Fibroblast of the conjunctiva (primary cell): ENCODE measurements around the gene GIPC1.
"Not testable (repeated sequence)": the region's sequence is repeated elsewhere in the genome, so short reads cannot be mapped to it uniquely, and the experiment has no call there.

Experiments
- DNase-seq: peaks from one replicate; pipeline ENCODE4 v3.0.0-alpha.2; 2010; ENCODE audit warnings: low read depth

Gene GIPC1

DNA sequence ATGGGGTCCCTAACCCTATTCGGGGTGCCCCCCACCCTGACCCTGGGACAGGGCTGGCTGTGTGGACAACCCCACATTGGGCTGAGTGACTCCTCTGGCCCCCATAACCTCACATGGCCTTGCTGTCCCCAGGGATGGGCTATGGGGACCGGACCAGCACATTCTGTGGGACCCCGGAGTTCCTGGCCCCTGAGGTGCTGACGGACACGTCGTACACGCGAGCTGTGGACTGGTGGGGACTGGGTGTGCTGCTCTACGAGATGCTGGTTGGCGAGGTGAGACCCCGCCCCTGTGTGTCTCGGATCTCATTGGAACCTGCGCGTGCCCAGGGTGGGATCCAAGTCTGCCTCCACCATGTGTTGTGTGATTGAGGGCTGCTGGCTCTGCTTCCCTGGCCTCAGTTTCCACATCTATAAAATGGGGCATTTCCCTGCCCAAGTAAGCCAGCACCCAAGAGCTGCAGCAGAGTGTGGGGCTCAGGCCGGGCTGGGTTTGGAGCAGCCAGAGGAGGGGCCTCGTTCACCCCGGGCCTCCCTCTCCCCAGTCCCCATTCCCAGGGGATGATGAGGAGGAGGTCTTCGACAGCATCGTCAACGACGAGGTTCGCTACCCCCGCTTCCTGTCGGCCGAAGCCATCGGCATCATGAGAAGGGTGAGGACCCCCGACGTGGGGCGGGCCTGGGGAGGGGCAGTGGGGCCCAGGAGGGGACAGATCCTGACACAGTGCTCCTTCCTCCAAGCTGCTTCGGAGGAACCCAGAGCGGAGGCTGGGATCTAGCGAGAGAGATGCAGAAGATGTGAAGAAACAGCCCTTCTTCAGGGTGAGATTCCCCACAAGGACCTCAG, 25.7 kb downstream of the GIPC1 start:
- DNase-seq, result no peak

DNA sequence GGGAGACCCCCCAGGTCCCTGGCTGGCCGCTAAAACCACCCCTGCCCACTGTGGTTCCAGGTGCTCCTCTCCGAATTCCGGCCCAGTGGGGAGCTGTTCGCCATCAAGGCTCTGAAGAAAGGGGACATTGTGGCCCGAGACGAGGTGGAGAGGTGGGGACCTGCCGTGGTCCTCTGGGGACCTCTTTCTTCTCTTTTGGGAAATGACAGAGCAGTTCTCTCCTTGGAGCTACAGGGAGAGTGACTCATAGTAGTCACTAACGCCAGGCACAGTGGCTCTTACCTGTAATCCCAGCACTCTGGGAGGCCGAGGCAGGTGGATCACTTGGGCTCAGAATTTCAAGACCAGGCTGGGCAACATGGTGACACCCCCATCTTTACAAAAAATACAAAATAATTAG, 28.1 kb downstream of the GIPC1 start:
- DNase-seq, result no peak

DNA sequence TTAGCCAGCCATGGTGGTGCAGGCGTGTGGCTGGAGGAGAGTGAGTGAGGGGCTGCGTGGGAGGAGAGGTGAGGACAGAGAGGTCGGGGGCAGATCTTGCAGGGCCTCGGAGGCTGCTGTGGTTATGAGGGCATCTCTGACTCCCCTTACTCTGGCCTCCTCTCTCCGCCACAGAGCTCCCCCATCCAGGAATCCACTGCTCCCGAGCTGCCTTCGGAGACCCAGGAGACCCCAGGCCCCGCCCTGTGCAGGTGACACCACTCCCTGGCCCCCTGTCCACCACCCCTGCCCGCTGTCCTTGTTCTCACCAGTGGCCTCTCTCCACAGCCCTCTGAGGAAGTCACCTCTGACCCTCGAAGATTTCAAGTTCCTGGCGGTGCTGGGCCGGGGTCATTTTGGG, 28.5 kb downstream of the GIPC1 start:
- DNase-seq, result no peak

DNA sequence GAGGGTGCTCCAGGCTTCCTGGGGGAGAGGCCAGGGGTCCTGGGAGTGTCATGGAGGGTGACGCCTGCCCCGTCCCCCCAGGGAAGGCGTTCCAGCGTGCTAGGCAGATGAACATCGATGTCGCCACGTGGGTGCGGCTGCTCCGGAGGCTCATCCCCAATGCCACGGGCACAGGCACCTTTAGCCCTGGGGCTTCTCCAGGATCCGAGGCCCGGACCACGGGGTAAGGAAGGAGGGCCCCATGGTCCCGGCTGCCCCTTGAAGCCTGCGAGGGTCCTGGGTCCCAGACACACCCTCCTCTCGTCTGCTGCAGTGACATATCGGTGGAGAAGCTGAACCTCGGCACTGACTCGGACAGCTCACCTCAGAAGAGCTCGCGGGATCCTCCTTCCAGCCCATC, 32.2 kb downstream of the GIPC1 start:
- DNase-seq, result no peak

DNA sequence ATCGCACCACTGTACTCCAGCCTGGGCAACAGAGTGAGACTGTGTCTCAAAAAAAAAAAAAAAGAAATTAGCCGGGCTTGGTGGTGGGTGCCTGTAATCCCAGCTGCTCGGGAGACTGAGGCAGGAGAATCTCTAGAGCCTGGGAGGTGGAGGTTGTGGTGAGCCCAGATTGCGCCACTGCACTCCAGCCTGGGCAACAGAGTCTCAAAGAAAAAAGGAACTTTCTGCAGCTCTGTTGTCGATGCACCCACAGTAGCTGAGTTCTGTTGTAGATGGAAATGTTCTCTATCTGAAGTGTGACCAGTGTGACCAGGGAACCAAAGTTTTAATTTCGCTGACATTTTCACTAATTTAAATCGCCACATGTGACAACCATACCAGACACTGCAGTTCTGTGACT, 33.5 kb downstream of the GIPC1 start:
- DNase-seq, result not testable (repeated sequence)

DNA sequence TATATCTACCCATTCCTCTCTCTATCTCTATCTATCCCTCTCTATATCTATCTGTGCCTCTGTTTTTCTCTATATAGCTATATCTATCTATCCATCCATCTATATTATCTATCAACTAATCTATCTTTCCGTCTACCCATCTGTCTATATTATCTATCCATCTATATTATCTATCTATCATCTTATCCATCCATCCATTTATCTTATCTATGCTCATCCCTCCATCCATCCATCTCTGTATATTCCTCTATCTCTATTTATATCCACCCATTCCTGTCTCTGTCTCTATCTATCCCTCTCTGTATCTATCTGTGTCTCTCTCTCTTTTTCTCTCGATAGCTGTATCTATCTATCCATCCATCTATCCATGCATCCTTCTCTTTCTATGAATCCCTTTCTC, 35.0 kb downstream of the GIPC1 start:
- DNase-seq, result no peak

DNA sequence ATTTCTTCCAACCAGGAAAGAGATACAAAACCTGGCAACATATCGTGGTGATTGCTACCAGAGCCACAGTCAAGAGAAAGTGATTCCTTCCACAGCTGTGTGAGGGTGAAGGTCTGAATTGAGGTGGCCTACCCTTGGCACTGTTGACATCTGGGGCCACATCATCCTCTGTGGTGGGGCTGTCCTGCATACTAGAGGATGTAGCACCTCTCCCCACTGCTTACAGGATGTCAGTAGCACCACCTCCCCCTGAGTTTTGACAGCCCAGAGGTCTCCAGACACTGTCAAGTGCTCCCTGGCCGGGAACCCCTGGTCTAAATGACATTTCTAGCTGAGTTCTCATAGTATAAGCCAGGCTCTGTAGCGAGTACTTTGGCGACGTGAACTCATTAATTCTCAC, 36.2 kb downstream of the GIPC1 start:
- no peak for DNase-seq

DNA sequence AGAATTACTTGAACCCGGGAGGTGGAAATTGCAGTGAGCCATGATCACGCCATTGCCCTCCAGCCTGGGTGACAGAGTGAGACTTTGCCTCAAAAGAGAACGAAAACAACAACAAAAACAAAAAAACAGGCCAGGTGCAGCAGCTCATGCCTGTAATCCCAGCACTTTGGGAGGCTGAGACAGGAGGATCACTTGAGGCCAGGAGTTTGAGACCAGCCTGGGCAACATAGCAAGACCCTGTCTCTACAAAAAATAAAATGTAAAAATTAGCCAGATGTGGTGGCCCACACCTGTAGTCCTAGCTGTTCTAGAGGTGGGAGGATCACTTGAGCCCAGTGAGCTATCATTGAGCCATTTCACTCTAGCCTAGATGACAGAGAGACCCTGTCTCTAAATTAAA, 43.6 kb downstream of the GIPC1 start:
- DNase-seq, result not testable (repeated sequence)

DNA sequence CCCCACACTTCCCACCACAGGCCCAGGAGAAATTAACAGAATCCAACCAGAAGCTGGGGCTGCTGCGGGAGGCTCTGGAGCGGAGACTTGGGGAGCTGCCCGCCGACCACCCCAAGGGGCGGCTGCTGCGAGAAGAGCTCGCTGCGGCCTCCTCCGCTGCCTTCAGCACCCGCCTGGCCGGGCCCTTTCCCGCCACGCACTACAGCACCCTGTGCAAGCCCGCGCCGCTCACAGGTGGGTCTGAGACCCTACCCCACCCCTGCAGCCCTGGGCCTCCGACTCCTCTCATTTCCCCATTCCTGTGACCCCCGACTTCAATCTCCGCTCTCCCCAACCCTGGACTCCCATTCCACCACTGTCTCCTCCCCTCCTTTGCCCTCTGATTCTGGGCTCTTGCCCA, 45.1 kb downstream of the GIPC1 start:
- no peak for DNase-seq

DNA sequence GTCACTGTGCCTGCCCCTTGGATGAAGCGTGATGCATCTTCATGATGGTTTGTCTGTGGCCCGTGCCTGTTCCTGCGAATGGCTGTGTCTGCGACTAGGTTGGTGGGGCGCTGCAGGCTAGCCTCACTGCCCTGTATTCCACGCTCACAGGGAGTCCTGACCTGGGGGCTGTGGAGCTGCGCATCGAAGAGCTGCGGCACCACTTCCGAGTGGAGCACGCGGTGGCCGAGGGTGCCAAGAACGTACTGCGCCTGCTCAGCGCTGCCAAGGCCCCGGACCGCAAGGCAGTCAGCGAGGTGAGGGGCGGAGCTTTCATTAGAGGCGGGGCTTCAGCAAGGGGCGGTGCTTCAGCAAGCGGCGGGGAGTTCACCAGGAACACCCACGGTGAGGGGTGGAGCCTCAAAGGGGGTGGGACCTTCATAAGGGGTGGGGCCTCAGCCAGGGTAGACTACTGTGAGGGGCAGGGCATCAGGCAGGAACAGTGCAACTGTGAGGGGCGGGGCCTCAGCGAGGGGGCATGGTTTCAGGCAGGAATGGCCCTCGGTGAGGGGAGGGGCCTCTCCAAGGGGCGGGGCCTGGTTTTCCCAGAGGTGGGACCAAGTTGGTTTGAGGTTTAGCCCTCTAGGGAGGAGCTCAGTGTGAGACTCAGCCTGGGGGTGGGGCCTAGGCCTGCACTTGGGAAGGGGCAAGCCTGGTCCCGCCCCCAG, 45.6 kb downstream of the GIPC1 start:
- no peak for DNase-seq

DNA sequence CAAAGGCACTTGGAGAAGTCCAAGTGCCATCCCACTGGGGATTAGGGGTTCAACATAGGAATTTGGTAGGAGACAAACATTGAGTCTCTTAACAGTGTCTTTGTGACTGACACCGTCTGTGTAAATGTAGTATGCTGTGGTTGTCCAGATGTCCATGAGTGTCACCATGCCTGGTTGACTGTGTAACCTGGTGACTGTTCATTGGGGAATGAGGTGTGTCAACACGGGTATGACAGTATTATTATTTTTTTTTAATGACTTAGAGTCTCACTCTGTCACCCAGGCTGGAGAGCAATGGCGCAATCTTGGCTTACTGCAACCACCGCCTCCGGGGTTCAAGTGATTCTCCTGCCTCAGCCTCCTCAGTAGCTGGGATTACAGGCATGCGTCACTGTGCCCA, 46.6 kb downstream of the GIPC1 start:
- DNase-seq, result no peak

DNA sequence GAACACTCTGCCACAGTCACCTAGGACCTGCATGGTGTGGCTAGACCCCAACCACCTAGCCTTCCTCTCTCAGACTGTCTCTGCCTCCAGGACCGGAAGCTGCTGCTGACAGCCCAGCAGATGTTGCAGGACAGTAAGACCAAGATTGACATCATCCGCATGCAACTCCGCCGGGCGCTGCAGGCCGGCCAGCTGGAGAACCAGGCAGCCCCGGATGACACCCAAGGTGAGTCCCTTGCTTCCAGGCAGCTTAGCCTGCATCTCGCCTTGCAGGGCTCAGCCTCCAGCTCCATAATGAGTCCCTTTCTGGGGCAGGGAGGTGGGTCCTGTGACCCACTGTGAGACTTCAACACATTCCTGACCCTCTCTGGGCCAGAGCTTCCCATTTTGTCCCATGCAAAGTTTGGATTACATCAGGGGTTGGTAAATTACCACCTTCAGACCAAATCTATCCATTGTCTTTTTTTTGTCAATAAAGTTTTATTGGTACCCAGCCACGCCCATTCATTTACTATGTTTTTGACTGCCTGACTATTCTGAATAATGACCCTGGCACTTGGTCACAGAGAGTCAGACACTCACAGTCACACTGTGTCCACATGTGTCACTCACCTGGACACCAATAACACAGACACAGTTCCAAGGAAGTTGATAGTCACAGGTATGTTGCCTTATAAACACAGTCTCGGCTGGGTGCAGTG, 49.4 kb downstream of the GIPC1 start:
- no peak for DNase-seq

DNA sequence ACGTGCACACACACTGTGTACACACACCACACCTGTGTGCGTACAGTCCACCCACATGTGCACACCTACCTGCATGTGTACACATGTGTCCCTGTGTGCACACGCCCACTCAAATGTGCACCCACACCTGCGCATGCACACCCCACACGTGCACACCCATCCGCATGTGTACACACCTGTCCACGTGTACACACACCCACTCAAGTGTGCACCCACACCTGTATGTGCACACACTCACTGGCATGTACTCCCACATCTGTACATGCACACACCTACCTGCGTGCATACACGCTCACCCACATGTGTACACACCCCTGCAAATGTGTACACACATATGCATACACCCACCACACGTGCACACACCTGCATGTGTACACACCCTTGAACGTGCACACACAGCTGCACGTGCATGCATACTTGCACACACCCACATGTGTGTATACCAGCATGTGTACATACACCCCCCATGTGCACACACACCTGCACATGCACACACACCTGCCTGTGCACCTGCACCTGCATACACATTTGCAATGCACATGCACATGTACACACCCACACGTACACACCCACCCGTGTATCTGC, 52.2 kb downstream of the GIPC1 start:
- no peak for DNase-seq

DNA sequence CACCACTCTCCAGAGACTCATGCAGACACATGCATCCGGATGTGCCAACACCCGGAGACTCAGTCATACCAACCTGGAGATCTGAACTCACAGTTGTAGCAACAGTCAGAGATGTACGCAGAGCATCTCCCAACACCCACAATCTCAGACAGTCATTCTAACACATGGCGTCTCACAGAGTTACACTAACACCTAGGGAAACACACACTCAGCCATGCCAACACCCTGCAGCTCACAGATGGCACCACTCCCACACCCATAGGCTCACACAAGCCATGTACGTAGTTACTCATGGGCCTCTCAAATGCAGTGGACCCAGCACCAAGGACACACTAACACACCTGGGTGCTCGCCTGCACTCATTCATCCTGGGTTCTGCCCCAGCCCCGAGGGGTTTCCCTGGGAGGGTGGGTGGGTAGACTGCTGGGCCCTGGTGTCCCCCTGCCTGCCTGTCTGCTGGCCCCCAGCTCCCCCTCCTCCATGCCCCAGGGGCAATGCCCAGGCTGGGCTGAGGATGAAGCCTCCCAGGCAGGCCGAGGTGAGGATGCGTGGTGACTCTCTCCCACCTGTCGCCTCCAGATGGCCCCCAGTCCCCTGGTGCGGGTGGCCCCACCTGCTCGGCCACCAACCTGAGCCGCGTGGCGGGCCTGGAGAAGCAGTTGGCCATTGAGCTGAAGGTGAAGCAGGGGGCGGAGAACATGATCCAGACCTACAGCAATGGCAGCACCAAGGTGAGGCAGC, 52.9 kb downstream of the GIPC1 start:
- no peak for DNase-seq

DNA sequence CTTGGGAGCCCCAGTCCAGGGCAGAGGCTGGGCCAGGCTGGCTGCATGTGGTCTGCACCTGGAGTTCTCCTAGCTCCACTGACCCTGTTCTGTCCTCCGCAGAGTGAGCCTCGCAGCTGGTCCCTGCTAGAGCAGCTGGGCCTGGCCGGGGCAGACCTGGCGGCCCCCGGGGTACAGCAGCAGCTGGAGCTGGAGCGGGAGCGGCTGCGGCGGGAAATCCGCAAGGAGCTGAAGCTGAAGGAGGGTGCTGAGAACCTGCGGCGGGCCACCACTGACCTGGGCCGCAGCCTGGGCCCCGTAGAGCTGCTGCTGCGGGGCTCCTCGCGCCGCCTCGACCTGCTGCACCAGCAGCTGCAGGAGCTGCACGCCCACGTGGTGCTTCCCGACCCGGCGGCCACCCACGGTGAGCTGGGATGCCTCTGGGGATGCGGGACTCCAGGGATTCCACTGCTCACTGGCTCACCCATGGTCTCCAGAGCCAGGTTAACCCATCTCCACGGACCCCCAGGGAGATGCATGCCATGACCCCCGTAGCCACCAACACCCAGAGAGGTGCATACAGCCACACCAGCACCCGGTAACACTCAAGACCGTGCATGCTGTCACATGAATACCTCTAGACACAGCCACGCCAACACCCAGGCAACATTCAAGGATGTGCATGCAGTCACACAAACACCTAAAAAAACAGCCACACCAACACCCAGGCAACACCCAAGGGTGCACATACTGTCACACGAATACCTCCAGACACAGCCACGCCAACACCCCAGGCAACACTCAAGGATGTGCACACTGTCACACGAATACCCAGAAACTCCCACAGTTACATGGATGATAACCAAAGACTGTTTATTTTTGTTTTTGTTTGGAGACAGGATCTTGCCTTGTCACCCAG, 54.6 kb downstream of the GIPC1 start:
- DNase-seq, result no peak

DNA sequence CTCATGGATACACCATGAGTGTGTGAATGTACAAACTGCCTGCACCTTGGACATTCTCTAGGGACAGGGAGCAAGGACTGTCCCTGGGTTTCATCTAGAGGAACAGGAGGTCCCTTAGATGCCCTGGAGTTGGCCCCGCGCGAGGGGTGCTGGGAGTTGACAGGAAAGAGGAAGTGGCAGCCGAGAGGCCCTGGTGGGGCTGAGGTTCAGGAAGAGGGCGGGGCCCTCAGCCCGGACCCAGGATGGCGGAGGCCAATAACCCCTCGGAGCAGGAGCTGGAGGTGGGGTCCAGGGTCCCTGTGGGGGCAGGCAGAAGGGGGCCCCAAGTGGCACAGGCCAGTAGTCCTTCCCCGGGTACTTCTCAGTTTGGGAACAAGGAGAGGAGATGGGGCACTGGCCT, 55.9 kb downstream of the GIPC1 start:
- DNase-seq, result no peak

DNA sequence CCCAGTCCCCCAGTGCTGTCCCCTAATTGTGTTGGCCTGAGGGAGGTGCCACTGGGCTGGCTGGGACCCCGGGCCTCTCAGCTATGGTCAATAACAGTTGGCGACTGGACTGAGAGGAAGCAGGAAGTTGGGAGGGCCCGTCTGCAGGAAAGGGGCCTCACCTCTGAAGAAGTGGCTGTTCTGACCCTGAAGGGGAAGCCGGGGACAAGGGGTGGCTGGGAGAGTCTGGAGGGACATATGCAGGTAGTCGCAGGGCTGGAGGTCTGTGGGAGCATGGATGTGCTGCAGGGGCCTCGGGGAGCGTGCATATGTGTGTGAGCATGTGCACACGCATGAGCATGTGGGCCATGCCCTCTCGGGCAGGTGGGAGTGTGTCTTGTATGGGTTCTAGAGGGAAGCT, 56.9 kb downstream of the GIPC1 start:
- no peak for DNase-seq

DNA sequence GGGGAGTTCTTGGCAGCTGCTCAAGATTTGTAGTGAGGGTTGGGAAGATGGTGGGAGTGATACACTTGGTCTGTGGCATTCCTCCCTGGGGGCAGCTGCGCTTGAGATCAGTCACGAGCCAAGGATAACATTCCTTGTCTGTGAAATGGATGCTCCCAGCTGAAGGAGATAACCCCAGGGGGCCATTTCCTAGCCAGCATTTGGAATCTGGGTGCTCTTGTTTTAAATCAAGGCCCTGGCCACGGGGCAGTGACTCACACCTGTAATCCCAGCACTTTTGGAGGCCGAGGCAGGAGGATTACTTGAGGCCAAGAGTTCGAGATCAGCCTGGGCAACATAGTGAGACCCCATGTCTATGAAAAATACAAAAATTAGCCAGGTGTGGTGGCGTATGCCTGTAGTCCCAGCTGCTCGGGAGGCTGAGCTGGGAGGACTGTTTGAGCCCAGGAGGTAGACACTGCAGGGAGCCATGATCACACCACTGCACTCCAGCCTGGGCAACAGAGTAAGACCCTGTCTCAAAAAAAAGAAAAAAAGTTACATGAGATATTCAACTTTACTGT, 58.3 kb downstream of the GIPC1 start:
- DNase-seq, result no peak

DNA sequence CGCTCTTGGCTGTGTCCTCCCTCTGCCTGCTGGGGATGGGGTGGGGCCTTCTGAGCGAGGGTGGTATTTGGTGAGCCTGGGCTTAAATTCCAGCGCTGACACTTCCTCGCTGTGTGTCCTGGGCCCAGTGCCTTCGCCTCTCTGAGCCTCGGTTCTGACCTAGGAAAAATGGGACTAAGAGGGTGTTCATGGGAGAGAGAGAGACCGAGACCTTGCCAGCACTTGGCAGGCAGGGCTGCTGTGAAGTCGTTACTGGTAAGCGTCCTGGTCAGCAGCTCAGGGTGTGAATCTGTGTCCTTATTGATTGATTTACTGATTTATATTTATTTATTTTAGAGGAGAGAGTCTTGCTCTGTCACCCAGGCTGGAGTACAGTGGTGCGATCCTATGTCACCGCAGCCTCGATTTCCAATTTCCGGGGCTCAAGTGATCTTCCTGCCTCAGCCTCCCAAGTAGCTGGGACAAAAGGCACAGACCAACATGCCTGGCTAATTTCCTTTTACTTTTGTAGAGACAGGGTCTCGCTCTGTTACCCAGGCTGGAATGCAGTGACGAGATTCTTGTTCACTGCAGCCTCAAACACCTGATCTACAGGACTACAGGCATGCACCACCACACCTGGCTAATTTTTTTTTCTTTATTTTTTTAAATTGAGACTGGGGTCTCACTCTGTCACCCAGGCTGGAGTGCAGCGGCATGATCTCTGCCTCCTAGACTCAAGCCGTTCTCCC, 60.4 kb downstream of the GIPC1 start:
- DNase-seq, result no peak
